Measurements from ENCODE around the gene DDX27. TPM values are rescaled to one million over a fixed set of nuclear protein-coding genes. Genes with fewer than 3 reads are reported as not detected.

Gene DDX27
- total and polyA plus RNA-seq, 2 of the 13 experiments (the other 11 are each of a cell fraction or from before 2014, with no cell fraction given), result 42.6 to 72.8 TPM

GRCh38 chr20:49186535-49187329 is 32.5 kb upstream of the DDX27 start (continued):
- TF ChIP-seq FOXJ3 (CRISPR knock-in tag; IDR thresholded peaks at IDR 0.05; ENCODE audit: borderline replicate concordance) (no peak), ZNF768 (CRISPR knock-in tag; IDR thresholded peaks at IDR 0.05) (no peak), ZBED4 (CRISPR knock-in tag; IDR thresholded peaks at IDR 0.05; ENCODE audit: borderline replicate concordance) (no peak), FOXK2 (IDR thresholded peaks at IDR 0.05) (no peak), CAMTA2 (CRISPR knock-in tag; IDR thresholded peaks at IDR 0.05; ENCODE audit: borderline replicate concordance) (no peak), ZNF510 (CRISPR knock-in tag; IDR thresholded peaks at IDR 0.05; ENCODE audit: low read depth) (no peak), SP4 (CRISPR knock-in tag; IDR thresholded peaks at IDR 0.05) (no peak), ZFP37 (CRISPR knock-in tag; IDR thresholded peaks at IDR 0.05; ENCODE audit: borderline replicate concordance) (no peak), THAP7 (CRISPR knock-in tag; IDR thresholded peaks at IDR 0.05) (0 out of 2 replicates have a peak, but pooled peaks have one; percentile 64), ZNF354B (CRISPR knock-in tag; IDR thresholded peaks at IDR 0.05) (no peak), CBX5 (CRISPR knock-in tag; IDR thresholded peaks at IDR 0.05; ENCODE audit: borderline replicate concordance) (no peak), TEF (CRISPR knock-in tag; IDR thresholded peaks at IDR 0.05) (no peak), ELF4 (CRISPR knock-in tag; IDR thresholded peaks at IDR 0.05; ENCODE audit: borderline replicate concordance) (0 out of 2 replicates have a peak, but pooled peaks have one; percentile 10), ZNF558 (CRISPR knock-in tag; IDR thresholded peaks at IDR 0.05; ENCODE audit: borderline replicate concordance) (no peak), SATB2 (CRISPR knock-in tag; IDR thresholded peaks at IDR 0.05) (no peak), ZNF619 (CRISPR knock-in tag; IDR thresholded peaks at IDR 0.05) (no peak), SMAD3 (CRISPR knock-in tag; IDR thresholded peaks at IDR 0.05) (0 out of 2 replicates have a peak, but pooled peaks have one; percentile 13), KDM6A (CRISPR knock-in tag; IDR thresholded peaks at IDR 0.05; ENCODE audit: low read depth) (no peak), CBFB (CRISPR knock-in tag; IDR thresholded peaks at IDR 0.05) (no peak), ZNF33B (CRISPR knock-in tag; IDR thresholded peaks at IDR 0.05) (no peak; the same call in 1 of the 2 replicates), ZNF761 (CRISPR knock-in tag; conservative IDR thresholded peaks at IDR 0.05) (0 out of 2 replicates have a peak, but pooled peaks have one; percentile 64), ZNF275 (CRISPR knock-in tag; IDR thresholded peaks at IDR 0.05; ENCODE audit: borderline replicate concordance) (no peak), RBM39 (IDR thresholded peaks at IDR 0.05; ENCODE audit: low read depth, low read length, poor library complexity, severe bottlenecking) (no peak), ZNF563 (CRISPR knock-in tag; IDR thresholded peaks at IDR 0.05) (no peak)
